ENCODE measurements around the gene DNMT1.

- TF ChIP-seq CTCF (IDR thresholded peaks at IDR 0.05) (no peak), POLR2A (IDR thresholded peaks at IDR 0.05) (no peak)
These were observed 36.3 kb downstream of the DNMT1 start for GRCh38 chr19:10158485-10158884.

Data from right lobe of liver (tissue), 4 donors.